ENCODE data around the gene CDKN1A.

Gene CDKN1A

GRCh38 chr6:36735110-36736071 is 56.9 kb downstream of the CDKN1A start (continued):
- TF ChIP-seq ZSCAN18 (tag by site-specific recombination; IDR thresholded peaks at IDR 0.05) (no peak), ZNF600 (tag by site-specific recombination; IDR thresholded peaks at IDR 0.05) (peak; percentile 49; the same call in 1 of the 2 replicates), KLF1 (tag by site-specific recombination; IDR thresholded peaks at IDR 0.05) (0 out of 2 replicates have a peak, but pooled peaks have one; percentile 5), ZIC2 (tag by site-specific recombination; IDR thresholded peaks at IDR 0.05) (peak; percentile 60), MYNN (tag by site-specific recombination; IDR thresholded peaks at IDR 0.05; ENCODE audit: borderline replicate concordance) (no peak), PRDM10 (tag by site-specific recombination; IDR thresholded peaks at IDR 0.05) (peak; percentile 91), SCRT1 (tag by site-specific recombination; IDR thresholded peaks at IDR 0.05; ENCODE audit: borderline replicate concordance) (no peak), ZBTB6 (tag by site-specific recombination; IDR thresholded peaks at IDR 0.05) (0 out of 2 replicates have a peak, but pooled peaks have one; percentile 13), ZNF416 (tag by site-specific recombination; IDR thresholded peaks at IDR 0.05) (no peak), ZNF266 (tag by site-specific recombination; IDR thresholded peaks at IDR 0.05; ENCODE audit: low read depth) (no peak), ZNF155 (tag by site-specific recombination; IDR thresholded peaks at IDR 0.05) (no peak)
